ENCODE data around the gene PHKG2.

GRCh38 chr16:30766933-30767284 is 18.7 kb downstream of the PHKG2 start:
- TF ChIP-seq POLR2A (IDR thresholded peaks at IDR 0.05; ENCODE audit: low read depth) (no peak), CTCF (IDR thresholded peaks at IDR 0.05) (no peak), POLR2AphosphoS5 (IDR thresholded peaks at IDR 0.05) (no peak), EP300 (IDR thresholded peaks at IDR 0.05) (no peak)

All from esophagus muscularis mucosa (tissue), 4 donors.